ENCODE data around the gene ST8SIA6. TPM values are rescaled to one million over a fixed set of nuclear protein-coding genes. Genes with fewer than 3 reads are reported as not detected.

Gene ST8SIA6
- total RNA-seq, 1 experiment from 2014 or later = not detected

DNA sequence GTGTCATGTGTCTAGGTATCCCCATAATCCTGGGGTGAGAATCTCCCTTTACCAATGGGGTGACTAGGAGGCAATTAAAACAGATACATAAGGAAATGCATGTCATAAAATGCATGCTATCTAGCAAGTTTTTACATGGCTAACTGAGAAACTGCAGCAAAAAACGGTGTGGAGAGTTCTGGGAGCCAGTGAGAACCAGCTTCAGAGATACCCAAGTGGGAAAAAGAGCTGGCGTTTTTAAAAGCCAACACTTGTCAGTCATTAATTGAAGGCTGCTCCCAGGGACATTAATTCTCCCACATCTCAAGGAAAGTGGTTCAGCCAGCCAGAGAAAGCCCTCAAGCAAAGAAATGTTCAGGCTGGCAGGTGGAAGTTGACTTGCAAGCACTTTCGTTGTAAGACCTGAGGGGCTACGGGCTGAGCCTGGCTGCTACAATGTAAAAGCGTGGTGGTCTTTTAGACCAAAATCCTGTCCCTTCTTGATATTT, 28.1 kb downstream of the ST8SIA6 start:
- no peaks in the 10 kb centered on the region for H3K27me3 ChIP-seq (ENCODE audit: low read length)
- DNase-seq (no peak), ATAC-seq (no peak)
- H3K9me3 ChIP-seq (ENCODE audit: low read length) = no peaks in the 10 kb centered on the region
- H3K4me1 ChIP-seq (ENCODE audit: insufficient read depth, low read length) = no peaks in the 10 kb centered on the region
- H3K36me3 ChIP-seq (ENCODE audit: low read depth, low read length) = no peaks in the 10 kb centered on the region
- no peaks in the 10 kb centered on the region for H3F3A ChIP-seq (ENCODE audit: low read length, unreplicated experiment)
- intact Hi-C loops (cut with micrococcal nuclease) = loop anchor here (10.0 kb wide), 1 partner anchor 72 kb away; no protein-coding TSS in a partner anchor
- no peaks in the 10 kb centered on the region for H3K79me2 ChIP-seq (ENCODE audit: low read length)
- ChIA-PET CTCF (no interaction called here), POLR2A (ENCODE audit: unreplicated experiment) (no interaction called here)
- TF ChIP-seq EZH2 (IDR thresholded peaks at IDR 0.05; ENCODE audit: low read length, unreplicated experiment) = no peak
- no peak for TF ChIP-seq CTCF (conservative IDR thresholded peaks at IDR 0.05; ENCODE audit: low read depth, low read length)
- no peak for TF ChIP-seq EZH2phosphoT487 (IDR thresholded peaks at IDR 0.05; ENCODE audit: borderline replicate concordance, low read length)
- no peak overlapping the region for H3K4me2 ChIP-seq (ENCODE audit: low read length)
- no peak overlapping the region for H3K27ac ChIP-seq (ENCODE audit: low read length)
- no TSS peak for BruUV-seq (replicated peaks)
- H3K4me3 ChIP-seq (ENCODE audit: low read length) = no peak overlapping the region
- H3K9me2 ChIP-seq (replicated peaks; ENCODE audit: low read length) = no peaks in the 10 kb centered on the region
- H3K9ac ChIP-seq (ENCODE audit: low read length) = no peak overlapping the region
- no peak overlapping the region for H2AFZ ChIP-seq (ENCODE audit: low read length)
- no peaks in the 10 kb centered on the region for H4K20me1 ChIP-seq (ENCODE audit: low read length)

DNA sequence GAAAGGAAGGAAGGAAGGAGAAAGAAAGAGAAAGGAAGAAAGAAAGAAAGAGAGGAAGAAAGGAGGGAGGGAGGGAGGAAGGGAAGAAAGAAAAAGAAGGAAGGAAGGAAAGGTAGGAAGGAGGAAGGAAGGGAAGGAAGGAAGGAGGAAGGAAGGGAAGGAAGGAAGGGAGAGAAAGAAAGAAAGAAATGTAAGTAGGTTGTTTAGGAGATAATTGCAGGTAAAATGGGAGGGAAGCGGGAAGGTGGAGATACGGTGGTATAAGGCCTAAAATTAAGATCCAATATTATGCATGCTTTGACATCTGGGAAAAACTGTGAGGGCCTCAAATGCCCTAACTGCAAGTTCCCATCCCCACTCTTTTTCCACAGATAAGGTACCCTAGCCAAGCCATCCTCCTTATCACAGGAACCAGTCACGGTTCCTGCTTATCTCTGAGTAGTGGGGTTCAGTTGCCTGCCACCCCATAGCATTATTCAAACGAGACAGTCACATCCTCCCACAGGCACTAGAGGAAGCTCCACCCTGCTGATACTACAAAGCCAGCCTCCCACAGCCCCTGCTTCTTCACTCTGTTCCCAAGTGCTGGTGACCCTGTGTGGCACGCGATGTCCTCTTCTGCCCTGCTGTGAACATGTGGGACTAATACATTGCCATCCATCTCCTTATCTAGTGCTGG, 28.7 kb downstream of the ST8SIA6 start:
- H3K4me3 ChIP-seq (ENCODE audit: low read length) = no peak overlapping the region
- no peak overlapping the region for H3K27ac ChIP-seq (ENCODE audit: low read length)
- no peaks in the 10 kb centered on the region for H3K9me2 ChIP-seq (replicated peaks; ENCODE audit: low read length)
- TF ChIP-seq CTCF (conservative IDR thresholded peaks at IDR 0.05; ENCODE audit: low read depth, low read length) (no peak), EZH2phosphoT487 (IDR thresholded peaks at IDR 0.05; ENCODE audit: borderline replicate concordance, low read length) (no peak), EZH2 (IDR thresholded peaks at IDR 0.05; ENCODE audit: low read length, unreplicated experiment) (no peak)
- no peaks in the 10 kb centered on the region for H3K79me2 ChIP-seq (ENCODE audit: low read length)
- H3K36me3 ChIP-seq (ENCODE audit: low read depth, low read length) = no peaks in the 10 kb centered on the region
- H4K20me1 ChIP-seq (ENCODE audit: low read length) = no peaks in the 10 kb centered on the region
- no peak for ATAC-seq
- H3K9me3 ChIP-seq (ENCODE audit: low read length) = no peaks in the 10 kb centered on the region
- intact Hi-C loops (cut with micrococcal nuclease) = loop anchor here (10.0 kb wide), 1 partner anchor 71 kb away; no protein-coding TSS in a partner anchor
- H3K4me2 ChIP-seq (ENCODE audit: low read length) = no peak overlapping the region
- H3K9ac ChIP-seq (ENCODE audit: low read length) = no peak overlapping the region
- no TSS peak for BruUV-seq (replicated peaks)
- no peaks in the 10 kb centered on the region for H3F3A ChIP-seq (ENCODE audit: low read length, unreplicated experiment)
- ChIA-PET CTCF (no interaction called here), POLR2A (ENCODE audit: unreplicated experiment) (no interaction called here)
- no peaks in the 10 kb centered on the region for H3K27me3 ChIP-seq (ENCODE audit: low read length)
- no peak for DNase-seq
- no peak overlapping the region for H2AFZ ChIP-seq (ENCODE audit: low read length)
- H3K4me1 ChIP-seq (ENCODE audit: insufficient read depth, low read length) = no peaks in the 10 kb centered on the region

GRCh38 chr10:17423632-17424186, 30.7 kb downstream of the ST8SIA6 start:
- BruUV-seq (replicated peaks) = no TSS peak
- Histone ChIP-seq H3K27ac (ENCODE audit: low read length) (no peak overlapping the region), H3K9me3 (ENCODE audit: low read length) (no peaks in the 10 kb centered on the region), H3K4me2 (ENCODE audit: low read length) (no peak overlapping the region), H4K20me1 (ENCODE audit: low read length) (no peaks in the 10 kb centered on the region), H3K36me3 (ENCODE audit: low read depth, low read length) (no peaks in the 10 kb centered on the region), H3K4me1 (ENCODE audit: insufficient read depth, low read length) (no peaks in the 10 kb centered on the region), H3K27me3 (ENCODE audit: low read length) (no peaks in the 10 kb centered on the region), H2AFZ (ENCODE audit: low read length) (no peak overlapping the region), H3K4me3 (ENCODE audit: low read length) (no peak overlapping the region), H3K79me2 (ENCODE audit: low read length) (no peaks in the 10 kb centered on the region), H3K9me2 (replicated peaks; ENCODE audit: low read length) (no peaks in the 10 kb centered on the region), H3F3A (ENCODE audit: low read length, unreplicated experiment) (no peaks in the 10 kb centered on the region), H3K9ac (ENCODE audit: low read length) (no peak overlapping the region)
- intact Hi-C loops (cut with micrococcal nuclease) = loop anchor here (10.0 kb wide), 1 partner anchor 69 kb away; no protein-coding TSS in a partner anchor
- POLR2A ChIA-PET (ENCODE audit: unreplicated experiment) = no interaction called here
- CTCF ChIA-PET = interaction anchor here (0.7 kb wide), 1 partner anchor 611 kb away, joined by 12 read pairs; no protein-coding TSS in a partner anchor
- no peak for TF ChIP-seq CTCF (conservative IDR thresholded peaks at IDR 0.05; ENCODE audit: low read depth, low read length)
- TF ChIP-seq EZH2phosphoT487 (IDR thresholded peaks at IDR 0.05; ENCODE audit: borderline replicate concordance, low read length) = no peak
- TF ChIP-seq EZH2 (IDR thresholded peaks at IDR 0.05; ENCODE audit: low read length, unreplicated experiment) = no peak
- DNase-seq (no peak), ATAC-seq (no peak)
